HepG2 (cell line): ENCODE measurements around the gene PRR22. TPM values are rescaled to one million over a fixed set of nuclear protein-coding genes. Genes with fewer than 3 reads are reported as not detected.
A peak's percentile ranks its signal among the peaks of the same experiment; 100 is the strongest.

Experiments used
- ARNT2 ChIP-seq: sonication (generic); formaldehyde crosslinking; IDR thresholded peaks from 2 replicates; pipeline ENCODE4 v1.8.0; 2022; ENCODE audit warnings: mild to moderate bottlenecking, low read depth, missing genetic modification reagents, moderate library complexity
- ATF7-NPFF ChIP-seq: sonication (generic); formaldehyde crosslinking; IDR thresholded peaks from 2 replicates; pipeline ENCODE4 v1.8.1; 2023; ENCODE audit warnings: mild to moderate bottlenecking, low read depth, missing genetic modification reagents, moderate library complexity
- FOXP1 ChIP-seq, 2 experiments: fragments of 450-650 bp in 1 of 2; IDR thresholded peaks; 2 replicates each; pipeline ENCODE4 v1.6.1; 2017 to 2018; ENCODE audit warnings: antibody characterized with exemption in 1 of 2
- HBP1 ChIP-seq: IDR thresholded peaks from 2 replicates; pipeline ENCODE4 v1.6.1; 2016; ENCODE audit warnings: low read depth, control low read depth
- KDM4B ChIP-seq: sonication (generic); formaldehyde crosslinking; IDR thresholded peaks from 2 replicates; pipeline ENCODE4 v1.4.0; 2020; ENCODE audit warnings: missing genetic modification reagents
- NFIC ChIP-seq: IDR thresholded peaks from 2 replicates; pipeline ENCODE4 v1.6.1; 2012; ENCODE audit warnings: mild to moderate bottlenecking, low read length, inconsistent platforms
- RFXAP ChIP-seq: sonication (generic); formaldehyde crosslinking; IDR thresholded peaks from 2 replicates; pipeline ENCODE4 v1.4.0; 2020; ENCODE audit warnings: missing genetic modification reagents, borderline replicate concordance
- RNF219 ChIP-seq: sonication (generic); formaldehyde crosslinking; IDR thresholded peaks from 2 replicates; pipeline ENCODE4 v1.5.0; 2020; ENCODE audit warnings: mild to moderate bottlenecking, missing genetic modification reagents
- SAP130 ChIP-seq: IDR thresholded peaks from 2 replicates; pipeline ENCODE4 v1.6.1; 2016; ENCODE audit warnings: low read depth
- TBX2 ChIP-seq: sonication (generic); formaldehyde crosslinking; IDR thresholded peaks from 2 replicates; pipeline ENCODE4 v1.5.0; 2020; ENCODE audit warnings: missing genetic modification reagents, mild to moderate bottlenecking, borderline replicate concordance
- TOPORS ChIP-seq: sonication (generic); formaldehyde crosslinking; IDR thresholded peaks from 2 replicates; pipeline ENCODE4 v1.8.0; 2023; ENCODE audit warnings: mild to moderate bottlenecking, missing genetic modification reagents
- ZBTB14 ChIP-seq: sonication (generic); formaldehyde crosslinking; IDR thresholded peaks from 2 replicates; pipeline ENCODE4 v1.4.0; 2020; ENCODE audit warnings: missing genetic modification reagents
- ZFP36L1 ChIP-seq: sonication (generic); formaldehyde crosslinking; IDR thresholded peaks from 2 replicates; pipeline ENCODE4 v1.8.0; 2022; ENCODE audit warnings: mild to moderate bottlenecking, missing genetic modification reagents, moderate library complexity
- ZFP36L2 ChIP-seq: sonication (generic); formaldehyde crosslinking; IDR thresholded peaks from 2 replicates; pipeline ENCODE4 v1.4.0; 2020; ENCODE audit warnings: missing genetic modification reagents
- ZFYVE20 ChIP-seq: sonication (generic); formaldehyde crosslinking; IDR thresholded peaks from 2 replicates; pipeline ENCODE4 v1.8.0; 2023; ENCODE audit warnings: low read depth, mild to moderate bottlenecking, moderate library complexity, missing genetic modification reagents, borderline replicate concordance
- ZKSCAN8 ChIP-seq: IDR thresholded peaks from 2 replicates; pipeline ENCODE4 v1.6.1; 2016; ENCODE audit warnings: borderline replicate concordance, missing genetic modification reagents, missing compliant biosample characterization
- ZNF20 ChIP-seq: sonication (generic); formaldehyde crosslinking; IDR thresholded peaks from 2 replicates; pipeline ENCODE4 v1.4.0; 2020; ENCODE audit warnings: mild to moderate bottlenecking, moderate library complexity, missing genetic modification reagents
- ZNF24 ChIP-seq: fragments of 450-650 bp; IDR thresholded peaks from 2 replicates; pipeline ENCODE4 v1.6.1; 2017; ENCODE audit warnings: antibody characterized with exemption, mild to moderate bottlenecking
- ZNF367 ChIP-seq: sonication (generic); formaldehyde crosslinking; IDR thresholded peaks from 2 replicates; pipeline ENCODE4 v1.4.0; 2020; ENCODE audit warnings: missing genetic modification reagents, borderline replicate concordance
- ZNF451 ChIP-seq: sonication (generic); formaldehyde crosslinking; IDR thresholded peaks from 2 replicates; pipeline ENCODE4 v1.5.0; 2020; ENCODE audit warnings: mild to moderate bottlenecking, missing genetic modification reagents
- ZNF691 ChIP-seq: sonication (generic); formaldehyde crosslinking; IDR thresholded peaks from 2 replicates; pipeline ENCODE4 v1.4.0; 2020; ENCODE audit warnings: missing genetic modification reagents, low read depth, mild to moderate bottlenecking, borderline replicate concordance
- ZNF724P ChIP-seq: sonication (generic); formaldehyde crosslinking; IDR thresholded peaks from 2 replicates; pipeline ENCODE4 v1.8.0; 2022; ENCODE audit warnings: missing genetic modification reagents, borderline replicate concordance
- ZNF772 ChIP-seq: sonication (generic); formaldehyde crosslinking; IDR thresholded peaks from 2 replicates; pipeline ENCODE4 v1.5.0; 2020; ENCODE audit warnings: mild to moderate bottlenecking, missing genetic modification reagents
- ZNF883 ChIP-seq: sonication (generic); formaldehyde crosslinking; IDR thresholded peaks from 2 replicates; pipeline ENCODE4 v1.5.1; 2020; ENCODE audit warnings: mild to moderate bottlenecking, missing genetic modification reagents; ENCODE audit errors: not compliant biosample characterization
- ZSCAN25 ChIP-seq: sonication (generic); formaldehyde crosslinking; IDR thresholded peaks from 2 replicates; pipeline ENCODE4 v1.8.0; 2022; ENCODE audit warnings: mild to moderate bottlenecking, missing genetic modification reagents
- polyA plus RNA-seq, 8 experiments: library from polyadenylated mRNA; depleted of rRNA in 3 of 8; stranded (reverse) in 7 of 8; unstranded in 1 of 8; fragments of >200 nt; fragmentation: Illumina TruSeq in 4 of 8; extraction: Trizol in 4 of 8; gene quantifications; 2 replicates each; pipeline versions ENCODE4 v1.2.1 to v1.2.3, GENCODE V29; 2011 to 2016; ENCODE audit warnings: low read depth in 4 of 8, missing spikeins in 1 of 8, mixed read lengths in 1 of 8; ENCODE audit not compliant: insufficient read depth in 1 of 8
- total RNA-seq, 5 experiments: library from RNA; depleted of rRNA; stranded (reverse); fragments of >200 nt; fragmentation: Illumina TruSeq; extraction: Trizol; gene quantifications; 2 replicates each; pipeline ENCODE4 v1.2.3, GENCODE V29; 2016; ENCODE audit warnings: low read depth in 1 of 5

Gene PRR22
- total and polyA plus RNA-seq, 2 of the 13 experiments (the other 11 are each of a cell fraction or from before 2014, with no cell fraction given): 0.84 to 2.3 TPM

GRCh38 chr19:5826531-5827341 is 42.2 kb upstream of the PRR22 start (continued):
- TF ChIP-seq SAP130 (CRISPR knock-in tag): peak; percentile 89
- TF ChIP-seq ZFP36L1: 0 out of 2 replicates have a peak, but pooled peaks have one; percentile 45
- peak; percentile 72; the same call in 1 of the 2 replicates for TF ChIP-seq ZNF772 (CRISPR knock-in tag)
- no peak for TF ChIP-seq ARNT2
- no peak for TF ChIP-seq ZNF20 (CRISPR knock-in tag)
- TF ChIP-seq ATF7-NPFF (CRISPR knock-in tag): peak; percentile 40; the same call in 1 of the 2 replicates
- TF ChIP-seq RNF219 (CRISPR knock-in tag): no peak
- TF ChIP-seq KDM4B: no peak
- no peak for TF ChIP-seq ZFP36L2
- TF ChIP-seq ZKSCAN8 (CRISPR knock-in tag): no peak
- TF ChIP-seq ZBTB14 (CRISPR knock-in tag): 0 out of 2 replicates have a peak, but pooled peaks have one; percentile 47
- TF ChIP-seq ZSCAN25: no peak
- TF ChIP-seq ZNF451: 0 out of 2 replicates have a peak, but pooled peaks have one; percentile 83
- TF ChIP-seq TOPORS (CRISPR knock-in tag): no peak
- no peak for TF ChIP-seq ZNF724P (CRISPR knock-in tag)
- no peak for TF ChIP-seq FOXP1 (IDR thresholded peaks at IDR 0.05)
- TF ChIP-seq FOXP1 (CRISPR knock-in tag; IDR thresholded peaks at IDR 0.05): no peak
- no peak for TF ChIP-seq RFXAP (CRISPR knock-in tag)
- TF ChIP-seq HBP1 (CRISPR knock-in tag): peak; percentile 35; the same call in 1 of the 2 replicates
- TF ChIP-seq TBX2 (CRISPR knock-in tag): peak; percentile 98
- TF ChIP-seq ZNF367 (CRISPR knock-in tag): no peak
- TF ChIP-seq ZNF691 (CRISPR knock-in tag): peak; percentile 34; the same call in 1 of the 2 replicates
- peak; percentile 44 for TF ChIP-seq ZNF883 (CRISPR knock-in tag)
- TF ChIP-seq ZFYVE20 (CRISPR knock-in tag): no peak
- TF ChIP-seq NFIC: peak; percentile 58
- no peak for TF ChIP-seq ZNF24
